ENCODE data around the gene FOXL3. TPM values are rescaled to one million over a fixed set of nuclear protein-coding genes. Genes with fewer than 3 reads are reported as not detected.

The FOXL3 gene
- total RNA-seq, 1 experiment from 2014 or later, result not detected

- TF ChIP-seq ERG (CRISPR knock-in tag; IDR thresholded peaks at IDR 0.05) (no peak), EMX1 (CRISPR knock-in tag; IDR thresholded peaks at IDR 0.05) (no peak)
These were observed 14.1 kb downstream of the FOXL3 start (continued) for GRCh38 chr7:303884-304573.

- Mint-ChIP-seq H3K4me3 (no peak overlapping the region), H3K4me1 (no peaks in the 10 kb centered on the region), H3K27me3 (ENCODE audit: low read depth) (no peaks in the 10 kb centered on the region; the same call in 1 of the 2 replicates), H3K36me3 (peaks cover 3% of the 10 kb centered on the region; the same call in 1 of the 2 replicates), H3K9me3 (peaks cover 27% of the 10 kb centered on the region), H3K27ac (no peak overlapping the region; the same call in 1 of the 2 replicates)
- TF ChIP-seq, protein P1, sequence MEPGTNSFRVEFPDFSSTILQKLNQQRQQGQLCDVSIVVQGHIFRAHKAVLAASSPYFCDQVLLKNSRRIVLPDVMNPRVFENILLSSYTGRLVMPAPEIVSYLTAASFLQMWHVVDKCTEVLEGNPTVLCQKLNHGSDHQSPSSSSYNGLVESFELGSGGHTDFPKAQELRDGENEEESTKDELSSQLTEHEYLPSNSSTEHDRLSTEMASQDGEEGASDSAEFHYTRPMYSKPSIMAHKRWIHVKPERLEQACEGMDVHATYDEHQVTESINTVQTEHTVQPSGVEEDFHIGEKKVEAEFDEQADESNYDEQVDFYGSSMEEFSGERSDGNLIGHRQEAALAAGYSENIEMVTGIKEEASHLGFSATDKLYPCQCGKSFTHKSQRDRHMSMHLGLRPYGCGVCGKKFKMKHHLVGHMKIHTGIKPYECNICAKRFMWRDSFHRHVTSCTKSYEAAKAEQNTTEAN (CRISPR knock-in tag; IDR thresholded peaks at IDR 0.05), result peak; percentile 90; the same call in 1 of the 2 replicates
- no peak for TF ChIP-seq TP53 (CRISPR knock-in tag; IDR thresholded peaks at IDR 0.05)
- ATAC-seq, result no peak
- CTCF ChIA-PET, result no interaction called here
- POLR2A ChIA-PET, result no interaction called here
- DNase-seq (ENCODE audit: low spot score), result no peak
These were observed 14.8 kb downstream of the FOXL3 start for GRCh38 chr7:304574-305409.

DNA sequence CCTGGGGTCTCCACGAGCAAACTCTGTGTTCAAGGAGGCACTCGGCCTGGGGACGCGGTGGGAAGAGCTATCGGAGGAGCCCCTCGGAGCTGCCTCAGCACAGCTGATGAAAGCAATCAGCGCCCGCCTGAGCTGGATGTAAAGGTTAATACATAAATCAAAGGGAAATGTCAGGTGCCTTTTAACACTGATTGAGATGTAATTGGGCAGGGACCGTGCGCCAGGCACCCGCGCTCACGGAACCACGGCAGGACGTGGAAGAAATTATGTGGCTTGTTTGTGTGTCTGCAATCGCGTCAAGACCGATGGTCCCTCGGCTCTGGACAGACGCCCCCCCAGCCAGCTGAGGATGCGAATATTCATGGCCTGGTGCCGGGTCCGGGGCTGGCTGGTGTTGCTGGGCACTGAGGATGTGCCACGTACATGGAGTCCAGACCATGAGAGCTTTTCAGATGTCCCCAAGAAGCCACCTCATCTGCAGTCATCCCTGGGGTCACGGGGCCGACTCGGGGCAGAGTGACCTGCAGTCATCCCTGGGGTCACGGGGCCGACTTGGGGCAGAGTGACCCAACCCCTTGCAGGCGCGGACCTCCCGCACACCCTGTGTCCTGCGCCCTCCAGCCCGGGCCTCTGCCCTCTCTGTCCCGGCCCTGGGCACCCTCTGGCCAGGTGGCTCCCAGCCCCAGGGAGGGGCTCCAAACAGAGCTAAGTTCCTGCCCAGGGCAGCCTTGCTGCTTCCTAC is 15.6 kb downstream of the FOXL3 start:
- no peak overlapping the region for H3K27ac Mint-ChIP-seq
- no peaks in the 10 kb centered on the region; the same call in 1 of the 2 replicates for H3K27me3 Mint-ChIP-seq (ENCODE audit: low read depth)
- DNase-seq (ENCODE audit: low spot score), result no peak
- peaks cover 27% of the 10 kb centered on the region for H3K9me3 Mint-ChIP-seq
- ChIA-PET CTCF (no interaction called here), POLR2A (no interaction called here)
- H3K4me3 Mint-ChIP-seq, result no peak overlapping the region
- ATAC-seq, result no peak
- no peak for TF ChIP-seq ZNF263 (CRISPR knock-in tag; IDR thresholded peaks at IDR 0.05; ENCODE audit: low read depth)
- H3K4me1 Mint-ChIP-seq, result no peaks in the 10 kb centered on the region
- peaks cover 3% of the 10 kb centered on the region; the same call in 1 of the 2 replicates for H3K36me3 Mint-ChIP-seq

DNA sequence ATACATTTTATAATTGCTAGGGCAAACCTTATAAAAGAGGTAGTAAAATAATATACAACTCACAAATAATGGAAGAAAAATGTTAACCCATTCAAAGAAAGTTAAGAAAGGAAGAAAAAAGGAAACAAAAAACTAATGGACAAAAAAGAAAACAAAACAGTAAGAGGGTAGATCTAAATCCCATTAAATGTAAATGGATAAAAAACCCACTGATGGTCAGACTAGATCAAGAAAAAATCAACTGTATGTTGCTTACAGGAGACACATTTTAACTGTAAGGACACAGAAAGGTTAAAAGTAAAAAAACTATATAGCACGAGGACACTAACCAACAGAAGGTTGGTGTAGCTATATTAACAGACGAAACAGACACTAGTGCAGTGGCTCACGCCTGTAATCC is 18.0 kb downstream of the FOXL3 start:
- ATAC-seq, result no peak
- TF ChIP-seq, protein P2, sequence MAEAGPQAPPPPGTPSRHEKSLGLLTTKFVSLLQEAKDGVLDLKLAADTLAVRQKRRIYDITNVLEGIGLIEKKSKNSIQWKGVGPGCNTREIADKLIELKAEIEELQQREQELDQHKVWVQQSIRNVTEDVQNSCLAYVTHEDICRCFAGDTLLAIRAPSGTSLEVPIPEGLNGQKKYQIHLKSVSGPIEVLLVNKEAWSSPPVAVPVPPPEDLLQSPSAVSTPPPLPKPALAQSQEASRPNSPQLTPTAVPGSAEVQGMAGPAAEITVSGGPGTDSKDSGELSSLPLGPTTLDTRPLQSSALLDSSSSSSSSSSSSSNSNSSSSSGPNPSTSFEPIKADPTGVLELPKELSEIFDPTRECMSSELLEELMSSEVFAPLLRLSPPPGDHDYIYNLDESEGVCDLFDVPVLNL (CRISPR knock-in tag; IDR thresholded peaks at IDR 0.05; ENCODE audit: borderline replicate concordance, low read depth), result no peak
- no peak for TF ChIP-seq ERG (CRISPR knock-in tag; IDR thresholded peaks at IDR 0.05)
- TF ChIP-seq MYBL2 (CRISPR knock-in tag; IDR thresholded peaks at IDR 0.05), result no peak
- TF ChIP-seq GRHL2 (CRISPR knock-in tag; IDR thresholded peaks at IDR 0.05; ENCODE audit: insufficient replicate concordance, severe bottlenecking), result no peak
- TF ChIP-seq TCF7 (CRISPR knock-in tag; IDR thresholded peaks at IDR 0.05; ENCODE audit: low read depth), result no peak
- TF ChIP-seq, protein P3, sequence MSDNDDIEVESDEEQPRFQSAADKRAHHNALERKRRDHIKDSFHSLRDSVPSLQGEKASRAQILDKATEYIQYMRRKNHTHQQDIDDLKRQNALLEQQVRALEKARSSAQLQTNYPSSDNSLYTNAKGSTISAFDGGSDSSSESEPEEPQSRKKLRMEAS (CRISPR knock-in tag; IDR thresholded peaks at IDR 0.05), result no peak
- no peak for TF ChIP-seq KAT7 (CRISPR knock-in tag; IDR thresholded peaks at IDR 0.05; ENCODE audit: borderline replicate concordance)
- TF ChIP-seq, protein P1 (CRISPR knock-in tag; IDR thresholded peaks at IDR 0.05), result no peak
- TF ChIP-seq JAZF1 (CRISPR knock-in tag; IDR thresholded peaks at IDR 0.05), result no peak
- TF ChIP-seq, protein P4, sequence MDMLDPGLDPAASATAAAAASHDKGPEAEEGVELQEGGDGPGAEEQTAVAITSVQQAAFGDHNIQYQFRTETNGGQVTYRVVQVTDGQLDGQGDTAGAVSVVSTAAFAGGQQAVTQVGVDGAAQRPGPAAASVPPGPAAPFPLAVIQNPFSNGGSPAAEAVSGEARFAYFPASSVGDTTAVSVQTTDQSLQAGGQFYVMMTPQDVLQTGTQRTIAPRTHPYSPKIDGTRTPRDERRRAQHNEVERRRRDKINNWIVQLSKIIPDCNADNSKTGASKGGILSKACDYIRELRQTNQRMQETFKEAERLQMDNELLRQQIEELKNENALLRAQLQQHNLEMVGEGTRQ (CRISPR knock-in tag; IDR thresholded peaks at IDR 0.05), result no peak
- TF ChIP-seq, protein P5, sequence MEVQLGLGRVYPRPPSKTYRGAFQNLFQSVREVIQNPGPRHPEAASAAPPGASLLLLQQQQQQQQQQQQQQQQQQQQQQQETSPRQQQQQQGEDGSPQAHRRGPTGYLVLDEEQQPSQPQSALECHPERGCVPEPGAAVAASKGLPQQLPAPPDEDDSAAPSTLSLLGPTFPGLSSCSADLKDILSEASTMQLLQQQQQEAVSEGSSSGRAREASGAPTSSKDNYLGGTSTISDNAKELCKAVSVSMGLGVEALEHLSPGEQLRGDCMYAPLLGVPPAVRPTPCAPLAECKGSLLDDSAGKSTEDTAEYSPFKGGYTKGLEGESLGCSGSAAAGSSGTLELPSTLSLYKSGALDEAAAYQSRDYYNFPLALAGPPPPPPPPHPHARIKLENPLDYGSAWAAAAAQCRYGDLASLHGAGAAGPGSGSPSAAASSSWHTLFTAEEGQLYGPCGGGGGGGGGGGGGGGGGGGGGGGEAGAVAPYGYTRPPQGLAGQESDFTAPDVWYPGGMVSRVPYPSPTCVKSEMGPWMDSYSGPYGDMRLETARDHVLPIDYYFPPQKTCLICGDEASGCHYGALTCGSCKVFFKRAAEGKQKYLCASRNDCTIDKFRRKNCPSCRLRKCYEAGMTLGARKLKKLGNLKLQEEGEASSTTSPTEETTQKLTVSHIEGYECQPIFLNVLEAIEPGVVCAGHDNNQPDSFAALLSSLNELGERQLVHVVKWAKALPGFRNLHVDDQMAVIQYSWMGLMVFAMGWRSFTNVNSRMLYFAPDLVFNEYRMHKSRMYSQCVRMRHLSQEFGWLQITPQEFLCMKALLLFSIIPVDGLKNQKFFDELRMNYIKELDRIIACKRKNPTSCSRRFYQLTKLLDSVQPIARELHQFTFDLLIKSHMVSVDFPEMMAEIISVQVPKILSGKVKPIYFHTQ (CRISPR knock-in tag; IDR thresholded peaks at IDR 0.05), result no peak

More for the DNA sequence above, 18.0 kb downstream of the FOXL3 start:
- ChIA-PET POLR2A (no interaction called here), CTCF (interaction anchor here (1.5 kb wide), 1 partner anchor 14 kb away, joined by 4 read pairs; no protein-coding TSS in a partner anchor)
- Mint-ChIP-seq H3K27me3 (ENCODE audit: low read depth) (no peaks in the 10 kb centered on the region; the same call in 1 of the 2 replicates), H3K36me3 (peaks cover 3% of the 10 kb centered on the region; the same call in 1 of the 2 replicates), H3K27ac (no peak overlapping the region), H3K4me3 (no peak overlapping the region), H3K9me3 (peaks cover 27% of the 10 kb centered on the region), H3K4me1 (no peaks in the 10 kb centered on the region)
- DNase-seq (ENCODE audit: low spot score), result no peak
